ENCODE results near the gene NKD2.
"Not testable (repeated sequence)": the region's sequence is repeated elsewhere in the genome, so short reads cannot be mapped to it uniquely, and the experiment has no call there.

- not testable (repeated sequence) for TF ChIP-seq POLR2A (IDR thresholded peaks at IDR 0.05; ENCODE audit: extremely low read depth, insufficient read length); CTCF (IDR thresholded peaks at IDR 0.05; ENCODE audit: low read depth, low read length)
Observed at GRCh38 chr5:1021969-1022336, 13.4 kb downstream of the NKD2 start.

Measured in NB4 (cell line).